Gastrocnemius medialis (tissue), 4 donors: ENCODE results near the gene CD248.

Source experiments
- POLR2A ChIP-seq, 2 donors: fragments of 450-650 bp; IDR thresholded peaks; one replicate each; pipeline ENCODE4 v1.6.1; 2017; ENCODE audit warnings: antibody characterized with exemption in 2 of 2, mild to moderate bottlenecking in 2 of 2, moderate library complexity in 2 of 2
- TF ChIP-seq, protein P1 (sequence below), 5 experiments: fragments of 450-650 bp in 3 of 5; fragments of 200-600 bp in 2 of 5; sonication (generic) in 2 of 5; IDR thresholded peaks in 4 of 5; conservative IDR thresholded peaks in 1 of 5; 1 replicate in 4 of 5; 2 replicates in 1 of 5; pipeline ENCODE4 v1.5.1; 2016 to 2019; ENCODE audit warnings: antibody characterized with exemption in 5 of 5, mild to moderate bottlenecking in 3 of 5, moderate library complexity in 3 of 5

DNA sequence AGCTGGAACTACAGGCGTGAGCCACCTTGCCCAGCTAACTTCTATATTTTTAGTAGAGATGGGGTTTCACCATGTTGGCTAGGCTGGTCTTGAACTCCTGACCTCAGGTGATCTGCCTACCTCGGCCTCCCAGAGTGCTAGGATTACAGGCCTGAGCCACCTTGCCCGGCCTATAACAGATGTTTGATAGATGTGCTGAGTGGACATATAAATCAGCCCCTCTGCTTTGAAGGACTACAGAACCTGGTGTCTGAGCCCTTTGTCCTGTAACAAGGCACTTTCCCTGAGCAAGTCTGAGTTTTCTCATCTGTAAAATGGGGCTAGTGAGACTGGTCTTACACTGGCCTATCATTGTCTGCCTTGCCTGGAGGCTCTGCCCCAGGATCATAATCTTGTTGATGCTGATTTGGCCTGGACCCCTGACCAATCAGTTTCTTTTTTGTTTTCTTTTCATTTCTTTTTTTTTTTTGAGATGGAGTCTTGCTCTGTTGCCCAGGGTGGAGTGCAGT, 12.4 kb upstream of the CD248 start:
- TF ChIP-seq, protein P1, sequence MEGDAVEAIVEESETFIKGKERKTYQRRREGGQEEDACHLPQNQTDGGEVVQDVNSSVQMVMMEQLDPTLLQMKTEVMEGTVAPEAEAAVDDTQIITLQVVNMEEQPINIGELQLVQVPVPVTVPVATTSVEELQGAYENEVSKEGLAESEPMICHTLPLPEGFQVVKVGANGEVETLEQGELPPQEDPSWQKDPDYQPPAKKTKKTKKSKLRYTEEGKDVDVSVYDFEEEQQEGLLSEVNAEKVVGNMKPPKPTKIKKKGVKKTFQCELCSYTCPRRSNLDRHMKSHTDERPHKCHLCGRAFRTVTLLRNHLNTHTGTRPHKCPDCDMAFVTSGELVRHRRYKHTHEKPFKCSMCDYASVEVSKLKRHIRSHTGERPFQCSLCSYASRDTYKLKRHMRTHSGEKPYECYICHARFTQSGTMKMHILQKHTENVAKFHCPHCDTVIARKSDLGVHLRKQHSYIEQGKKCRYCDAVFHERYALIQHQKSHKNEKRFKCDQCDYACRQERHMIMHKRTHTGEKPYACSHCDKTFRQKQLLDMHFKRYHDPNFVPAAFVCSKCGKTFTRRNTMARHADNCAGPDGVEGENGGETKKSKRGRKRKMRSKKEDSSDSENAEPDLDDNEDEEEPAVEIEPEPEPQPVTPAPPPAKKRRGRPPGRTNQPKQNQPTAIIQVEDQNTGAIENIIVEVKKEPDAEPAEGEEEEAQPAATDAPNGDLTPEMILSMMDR (IDR thresholded peaks at IDR 0.05 in 4 of 5, conservative IDR thresholded peaks at IDR 0.05 in 1 of 5): no peak
- no peak for TF ChIP-seq POLR2A (IDR thresholded peaks at IDR 0.05)
